Measurements from ENCODE around the gene LAMTOR4. TPM values are rescaled to one million over a fixed set of nuclear protein-coding genes. Genes with fewer than 3 reads are reported as not detected.
A peak's percentile ranks its signal among the peaks of the same experiment; 100 is the strongest.

LAMTOR4 gene
- total and polyA plus RNA-seq, 10 of the 15 experiments (the other 5 are each of a cell fraction or from before 2014, with no cell fraction given): 73.4 to 297 (median 196) TPM

- no peak for TF ChIP-seq PAX5 (IDR thresholded peaks at IDR 0.05; ENCODE audit: borderline replicate concordance, low read depth, low read length)
- TF ChIP-seq EP300 (IDR thresholded peaks at IDR 0.05; ENCODE audit: borderline replicate concordance in 1 of 2, control insufficient read depth in 1 of 2, low read depth in 2 of 2, low read length in 2 of 2): no peak
Measured at GRCh38 chr7:100169147-100169850, 20.6 kb downstream of the LAMTOR4 start (continued).

GRCh38 chr7:100170101-100170897, 21.6 kb downstream of the LAMTOR4 start:
- POLR2A ChIA-PET: interaction anchor here (0.6 kb wide), 1 partner anchor 198 kb away, joined by 3 read pairs; no protein-coding TSS in a partner anchor
- CTCF ChIA-PET: interaction anchor here (0.9 to 2.2 kb wide), 2 partner anchors 14 to 20 kb away, joined by 3 to 9 read pairs; no protein-coding TSS in a partner anchor
- H4K20me1 ChIP-seq (ENCODE audit: control insufficient read depth, insufficient read depth): no peaks in the 10 kb centered on the region
- H3K4me3 ChIP-seq: no peak overlapping the region
- TF ChIP-seq HDGF (IDR thresholded peaks at IDR 0.05) (0 out of 2 replicates have a peak, but pooled peaks have one; percentile 21), POLR2A (IDR thresholded peaks at IDR 0.05; ENCODE audit: low read depth, low read length) (no peak)
- RAD21 ChIA-PET (ENCODE audit: unreplicated experiment): no interaction called here
- in situ Hi-C loops (cut with MboI) (no loop called here), intact Hi-C loops (cut with micrococcal nuclease; ENCODE audit: unreplicated experiment) (no loop called here)
- peaks cover 4 to 6% of the 10 kb centered on the region in 2 experiments; a peak in 3 of 4 replicates for H3K27me3 ChIP-seq (replicated peaks in 1 of 2; ENCODE audit: control insufficient read depth in 2 of 2, insufficient read depth in 2 of 2, low read length in 1 of 2)
- H2AFZ ChIP-seq (ENCODE audit: control insufficient read depth, low read depth, low read length): no peak overlapping the region
- ATAC-seq: no peak
- no peaks in the 10 kb centered on the region for H3K79me2 ChIP-seq (ENCODE audit: control insufficient read depth, insufficient read depth, low read length)
- H3K4me1 ChIP-seq (ENCODE audit: control insufficient read depth, insufficient read depth, low read length): peaks cover 49% of the 10 kb centered on the region
- no TSS peak for BruUV-seq (replicated peaks)
- 45% methylated on average over 11 of the region's 11 CpGs for WGBS (ENCODE audit: insufficient coverage, insufficient replicate concordance, low lambda C conversion rate, missing lambda C conversion rate)
- H3K9ac ChIP-seq (ENCODE audit: control insufficient read depth, insufficient read depth, low read length): no peak overlapping the region
- SMC1A ChIA-PET (ENCODE audit: uncharacterized antibody, unreplicated experiment): no interaction called here
- H3K27ac ChIP-seq (ENCODE audit: control insufficient read depth, insufficient read depth): no peak overlapping the region
- H3K36me3 ChIP-seq (ENCODE audit: control insufficient read depth in 2 of 2, insufficient read depth in 2 of 2, low read length in 1 of 2): no peaks in the 10 kb centered on the region
- FAIRE-seq: no peak
- no peaks in the 10 kb centered on the region for H3K9me3 ChIP-seq (replicated peaks; ENCODE audit: control insufficient read depth, insufficient read depth, low read length)
- no peak overlapping the region for H3K4me2 ChIP-seq (ENCODE audit: control insufficient read depth, insufficient read depth)
- no peak for DNase-seq (ENCODE audit: low read depth, low spot score)

Data from GM12878 (cell line).